Measurements from ENCODE around the gene PRIMPOL.

Gene PRIMPOL

DNA sequence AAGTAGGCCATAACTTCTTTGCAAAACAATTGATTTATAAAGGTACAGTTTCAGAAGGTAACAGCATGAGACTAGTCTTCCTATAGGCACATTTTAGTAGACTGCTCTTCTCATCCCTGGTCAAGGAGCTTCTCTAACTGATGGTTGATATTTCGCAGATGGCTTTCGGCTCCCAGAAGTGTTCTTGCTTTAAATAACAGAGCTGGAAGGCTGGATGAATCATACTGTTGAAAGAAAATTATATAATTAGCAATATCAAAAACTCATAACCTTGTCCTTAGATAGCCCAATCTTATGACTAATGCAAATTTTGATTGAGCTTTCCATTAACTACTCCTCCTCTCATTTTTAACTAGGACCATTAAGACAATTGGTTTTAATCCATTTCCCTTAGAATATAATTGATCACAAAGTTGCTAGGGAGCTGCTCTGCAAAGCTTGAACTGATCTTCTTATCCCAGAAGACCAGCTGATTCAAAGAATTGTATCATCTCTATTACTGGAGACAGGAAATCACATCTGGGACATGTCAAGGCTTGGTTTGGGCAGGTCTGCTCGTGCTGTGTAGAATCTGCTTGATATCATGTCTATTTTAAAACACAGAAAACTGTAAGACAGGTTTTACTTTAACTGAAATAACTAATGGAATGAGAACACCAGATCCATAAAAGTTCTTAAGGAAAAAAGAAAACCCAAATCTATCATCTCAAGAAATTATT, 45.8 kb downstream of the PRIMPOL start:
- no peak for DNase-seq (ENCODE audit: insufficient read length, low spot score)
- FAIRE-seq = no peak
- TF ChIP-seq POLR2AphosphoS5 (IDR thresholded peaks at IDR 0.05; ENCODE audit: low read depth, low read length) (no peak), POLR2A (IDR thresholded peaks at IDR 0.05; ENCODE audit: low read depth, low read length) (no peak), SPI1 (IDR thresholded peaks at IDR 0.05; ENCODE audit: low read depth, low read length) (no peak), POU2F2 (IDR thresholded peaks at IDR 0.05; ENCODE audit: low read depth, low read length) (no peak), PAX5 (IDR thresholded peaks at IDR 0.05; ENCODE audit: insufficient read depth, low read length, severe bottlenecking) (no peak), TAF1 (IDR thresholded peaks at IDR 0.05; ENCODE audit: low read depth, low read length) (no peak)

- no peak for DNase-seq (ENCODE audit: insufficient read length, low spot score)
- TF ChIP-seq POLR2AphosphoS5 (IDR thresholded peaks at IDR 0.05; ENCODE audit: low read depth, low read length) (no peak), POU2F2 (IDR thresholded peaks at IDR 0.05; ENCODE audit: low read depth, low read length) (no peak), TAF1 (IDR thresholded peaks at IDR 0.05; ENCODE audit: low read depth, low read length) (no peak), POLR2A (IDR thresholded peaks at IDR 0.05; ENCODE audit: low read depth, low read length) (no peak), SPI1 (IDR thresholded peaks at IDR 0.05; ENCODE audit: low read depth, low read length) (no peak), PAX5 (IDR thresholded peaks at IDR 0.05; ENCODE audit: insufficient read depth, low read length, severe bottlenecking) (no peak)
- FAIRE-seq = no peak
Measured at GRCh38 chr4:184697956-184698355, 48.4 kb downstream of the PRIMPOL start.

DNA sequence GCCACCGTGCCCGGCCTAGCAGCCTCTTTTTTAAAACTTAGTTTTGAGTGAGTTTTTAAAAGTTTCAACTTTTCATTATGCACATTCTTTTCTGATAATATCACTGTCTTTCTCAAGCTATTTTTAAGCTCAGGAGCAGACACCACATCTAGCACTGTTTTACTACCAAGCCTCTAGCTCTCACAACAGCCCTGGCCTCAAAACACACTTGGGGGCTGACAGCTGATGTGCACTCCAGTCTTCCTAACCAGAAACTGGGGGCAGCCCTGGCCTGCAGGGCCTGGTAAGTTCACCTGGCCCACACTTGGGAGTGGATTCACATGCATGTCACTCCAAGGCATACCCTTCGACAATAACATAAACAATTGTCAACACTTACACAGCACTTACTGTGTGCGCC, 50.4 kb downstream of the PRIMPOL start:
- TF ChIP-seq POU2F2 (IDR thresholded peaks at IDR 0.05; ENCODE audit: low read depth, low read length) (no peak), PAX5 (IDR thresholded peaks at IDR 0.05; ENCODE audit: insufficient read depth, low read length, severe bottlenecking) (no peak), TAF1 (IDR thresholded peaks at IDR 0.05; ENCODE audit: low read depth, low read length) (no peak), POLR2A (IDR thresholded peaks at IDR 0.05; ENCODE audit: low read depth, low read length) (no peak), SPI1 (IDR thresholded peaks at IDR 0.05; ENCODE audit: low read depth, low read length) (no peak), POLR2AphosphoS5 (IDR thresholded peaks at IDR 0.05; ENCODE audit: low read depth, low read length) (no peak)
- no peak for DNase-seq (ENCODE audit: insufficient read length, low spot score)
- no peak for FAIRE-seq

GRCh38 chr4:184702114-184702513, 52.6 kb downstream of the PRIMPOL start:
- TF ChIP-seq TAF1 (IDR thresholded peaks at IDR 0.05; ENCODE audit: low read depth, low read length) (no peak), SPI1 (IDR thresholded peaks at IDR 0.05; ENCODE audit: low read depth, low read length) (no peak), POLR2AphosphoS5 (IDR thresholded peaks at IDR 0.05; ENCODE audit: low read depth, low read length) (no peak), POLR2A (IDR thresholded peaks at IDR 0.05; ENCODE audit: low read depth, low read length) (no peak), POU2F2 (IDR thresholded peaks at IDR 0.05; ENCODE audit: low read depth, low read length) (no peak), PAX5 (IDR thresholded peaks at IDR 0.05; ENCODE audit: insufficient read depth, low read length, severe bottlenecking) (no peak)
- FAIRE-seq = no peak
- no peak for DNase-seq (ENCODE audit: insufficient read length, low spot score)

DNA sequence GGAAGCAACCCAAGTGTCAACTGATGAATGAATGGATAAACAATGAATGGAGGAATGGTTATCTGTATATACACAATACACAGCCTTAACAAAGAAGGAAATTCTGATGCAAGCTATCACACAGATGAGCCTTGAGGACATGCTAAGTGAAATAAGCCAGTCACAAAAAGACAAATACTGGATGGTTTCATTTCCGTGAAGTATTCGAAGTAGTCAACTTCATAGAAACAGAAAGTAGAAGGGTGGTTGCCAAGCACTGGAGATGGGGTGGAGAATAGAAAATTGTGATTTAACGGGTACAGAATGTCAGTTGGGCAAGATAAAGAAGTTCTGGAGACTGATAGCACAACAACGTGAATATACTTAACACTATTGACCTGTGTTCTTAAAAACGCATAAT, 56.2 kb downstream of the PRIMPOL start:
- no peak for TF ChIP-seq POLR2AphosphoS5 (IDR thresholded peaks at IDR 0.05; ENCODE audit: low read depth, low read length)
- no peak for TF ChIP-seq POLR2A (IDR thresholded peaks at IDR 0.05; ENCODE audit: low read depth, low read length)
- no peak for TF ChIP-seq TAF1 (IDR thresholded peaks at IDR 0.05; ENCODE audit: low read depth, low read length)
- TF ChIP-seq PAX5 (IDR thresholded peaks at IDR 0.05; ENCODE audit: insufficient read depth, low read length, severe bottlenecking) = no peak
- TF ChIP-seq SPI1 (IDR thresholded peaks at IDR 0.05; ENCODE audit: low read depth, low read length) = no peak
- no peak for FAIRE-seq
- DNase-seq (ENCODE audit: insufficient read length, low spot score) = no peak

GRCh38 chr4:184706453-184706852, 56.9 kb downstream of the PRIMPOL start:
- FAIRE-seq (no peak), DNase-seq (ENCODE audit: insufficient read length, low spot score) (no peak)
- TF ChIP-seq TAF1 (IDR thresholded peaks at IDR 0.05; ENCODE audit: low read depth, low read length) (no peak), SPI1 (IDR thresholded peaks at IDR 0.05; ENCODE audit: low read depth, low read length) (no peak), POLR2A (IDR thresholded peaks at IDR 0.05; ENCODE audit: low read depth, low read length) (no peak), POLR2AphosphoS5 (IDR thresholded peaks at IDR 0.05; ENCODE audit: low read depth, low read length) (no peak), PAX5 (IDR thresholded peaks at IDR 0.05; ENCODE audit: insufficient read depth, low read length, severe bottlenecking) (no peak), POU2F2 (IDR thresholded peaks at IDR 0.05; ENCODE audit: low read depth, low read length) (no peak)

DNA sequence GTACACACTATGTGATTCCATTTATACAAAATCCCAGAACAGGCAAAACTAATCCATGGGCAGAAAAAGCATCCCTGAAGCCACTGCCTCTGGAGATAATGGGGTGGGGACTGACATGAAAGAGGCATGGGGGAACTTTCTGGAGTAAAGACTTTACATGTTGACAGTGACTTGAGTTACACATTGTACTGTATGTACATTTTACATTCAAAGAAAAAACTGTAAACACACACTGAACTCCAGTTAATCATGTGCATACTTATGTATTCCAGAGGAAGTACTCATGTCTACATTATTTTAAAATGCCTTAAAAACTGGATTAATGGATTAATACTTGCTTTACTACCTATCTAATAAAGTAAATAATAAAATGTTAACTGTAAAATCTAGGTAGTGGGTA, 62.8 kb downstream of the PRIMPOL start:
- TF ChIP-seq PAX5 (IDR thresholded peaks at IDR 0.05; ENCODE audit: insufficient read depth, low read length, severe bottlenecking) (no peak), TAF1 (IDR thresholded peaks at IDR 0.05; ENCODE audit: low read depth, low read length) (no peak), POU2F2 (IDR thresholded peaks at IDR 0.05; ENCODE audit: low read depth, low read length) (no peak), POLR2A (IDR thresholded peaks at IDR 0.05; ENCODE audit: low read depth, low read length) (no peak), POLR2AphosphoS5 (IDR thresholded peaks at IDR 0.05; ENCODE audit: low read depth, low read length) (no peak), SPI1 (IDR thresholded peaks at IDR 0.05; ENCODE audit: low read depth, low read length) (no peak)
- no peak for FAIRE-seq
- no peak for DNase-seq (ENCODE audit: insufficient read length, low spot score)

GRCh38 chr4:184713887-184714286, 64.3 kb downstream of the PRIMPOL start:
- TF ChIP-seq POU2F2 (IDR thresholded peaks at IDR 0.05; ENCODE audit: low read depth, low read length) (no peak), PAX5 (IDR thresholded peaks at IDR 0.05; ENCODE audit: insufficient read depth, low read length, severe bottlenecking) (no peak), TAF1 (IDR thresholded peaks at IDR 0.05; ENCODE audit: low read depth, low read length) (no peak), POLR2A (IDR thresholded peaks at IDR 0.05; ENCODE audit: low read depth, low read length) (no peak), SPI1 (IDR thresholded peaks at IDR 0.05; ENCODE audit: low read depth, low read length) (no peak), POLR2AphosphoS5 (IDR thresholded peaks at IDR 0.05; ENCODE audit: low read depth, low read length) (no peak)
- DNase-seq (ENCODE audit: insufficient read length, low spot score) = no peak
- no peak for FAIRE-seq

- no peak for DNase-seq (ENCODE audit: insufficient read length, low spot score)
- TF ChIP-seq PAX5 (IDR thresholded peaks at IDR 0.05; ENCODE audit: insufficient read depth, low read length, severe bottlenecking) (no peak), POLR2A (IDR thresholded peaks at IDR 0.05; ENCODE audit: low read depth, low read length) (no peak), SPI1 (IDR thresholded peaks at IDR 0.05; ENCODE audit: low read depth, low read length) (no peak), POU2F2 (IDR thresholded peaks at IDR 0.05; ENCODE audit: low read depth, low read length) (no peak), POLR2AphosphoS5 (IDR thresholded peaks at IDR 0.05; ENCODE audit: low read depth, low read length) (no peak), TAF1 (IDR thresholded peaks at IDR 0.05; ENCODE audit: low read depth, low read length) (no peak)
- FAIRE-seq = no peak
Measured at GRCh38 chr4:184715526-184715925, 66.0 kb downstream of the PRIMPOL start.
